Measurements from ENCODE around the gene MIA. TPM values are rescaled to one million over a fixed set of nuclear protein-coding genes. Genes with fewer than 3 reads are reported as not detected.
A peak's percentile ranks its signal among the peaks of the same experiment; 100 is the strongest.

The MIA gene
- total RNA-seq (2021; fragmentation: NEBNext Ultra II Directional; extraction: Animal tissue kit (Norgen Biotek cat#: 25700)) (not detected in 2 replicates), polyA plus RNA-seq (2011; rRNA removed) (not detected in 2 replicates), polyA minus RNA-seq (2011; rRNA and poly(A)+ RNA removed) (not detected in 2 replicates)
- polyA plus RNA-seq (2011; cell fraction: cytosol; rRNA removed): not detected
- polyA plus RNA-seq (2011; cell fraction: nucleus; rRNA removed): 1.3 TPM
- 0.56 TPM in 1 of 4 replicates, not detected in the others for polyA plus RNA-seq (2012, experiment 1 of 2)
- not detected for polyA plus RNA-seq (2012, experiment 2 of 2)
- 0.26 TPM for polyA plus RNA-seq (2013, experiment 1 of 2)
- 0.11 TPM for polyA plus RNA-seq (2013, experiment 2 of 2)
- not detected for polyA minus RNA-seq (2011; cell fraction: cytosol; rRNA and poly(A)+ RNA removed)
- not detected for polyA minus RNA-seq (2011; cell fraction: nucleus; rRNA and poly(A)+ RNA removed)
- long read RNA-seq, experiment 1: 0 reads
- long read RNA-seq, experiment 2: 0 reads

- POLR2A ChIA-PET (ENCODE audit: partially characterized antibody): interaction anchor here (0.9 to 17.9 kb wide), 6 partner anchors 8 to 84 kb away, joined by 3 to 399 read pairs (median 28); partner anchors contain the start of genes ACTMAP, EGLN2, NUMBL and SNRPA
- Histone ChIP-seq H2BK120ac (replicated peaks; ENCODE audit: low read depth, low read length) (no peak within 1 kb of the TSS), H4K5ac (ENCODE audit: insufficient read length, low read depth, low read length) (no peak within 1 kb of the TSS), H2BK12ac (ENCODE audit: low read depth, low read length) (peak within 1 kb of the TSS; percentile 75; the same call in 1 of the 2 replicates), H3K27ac (ENCODE audit: low read depth, low read length) (no peak within 1 kb of the TSS; the same call in 1 of the 2 replicates), H3K36me3 (ENCODE audit: control insufficient read depth in 2 of 4, insufficient read depth in 4 of 4, low read length in 3 of 4) (no peaks in the 10 kb centered on the region), H4K8ac (ENCODE audit: extremely low read depth, insufficient read depth, low read length) (no peak within 1 kb of the TSS), H3K23ac (ENCODE audit: insufficient read length) (no peak within 1 kb of the TSS), H2BK5ac (ENCODE audit: low read depth, low read length) (no peak within 1 kb of the TSS), H3K9ac (replicated peaks in 1 of 4; ENCODE audit: extremely low read depth in 1 of 4, low read depth in 3 of 4, low read length in 3 of 4) (no peak within 1 kb of the TSS; a peak in 1 of 7 replicates), H3K4ac (replicated peaks; ENCODE audit: insufficient read length, low read depth, low read length) (no peak within 1 kb of the TSS), H2BK15ac (ENCODE audit: low read length) (peak within 1 kb of the TSS; percentile 97; the same call in 1 of the 2 replicates), H3K4me1 (replicated peaks in 1 of 4; ENCODE audit: control insufficient read depth in 3 of 4, insufficient read depth in 4 of 4, low read length in 3 of 4) (peaks cover 0 to 13% (median 6%) of the 10 kb centered on the region in 4 experiments; a peak in 6 of 7 replicates), H4K91ac (replicated peaks; ENCODE audit: insufficient read length, low read length) (no peak within 1 kb of the TSS), H3K79me2 (ENCODE audit: control insufficient read depth in 1 of 2, insufficient read depth in 2 of 2, low read length in 2 of 2) (no peaks in the 10 kb centered on the region), H4K20me1 (replicated peaks in 1 of 2; ENCODE audit: control insufficient read depth in 1 of 2, insufficient read depth in 2 of 2, low read length in 2 of 2) (no peaks in the 10 kb centered on the region), H3K56ac (replicated peaks; ENCODE audit: insufficient read length, low read depth, low read length) (no peak within 1 kb of the TSS), H2AFZ (ENCODE audit: low read length) (no peak within 1 kb of the TSS), H3K27me3 (replicated peaks in 1 of 4; ENCODE audit: control insufficient read depth in 3 of 4, extremely low read depth in 1 of 4, insufficient read depth in 3 of 4, low read length in 3 of 4) (no peaks in the 10 kb centered on the region), H2BK20ac (ENCODE audit: low read length) (no peak within 1 kb of the TSS), H3K14ac (ENCODE audit: insufficient read length) (no peak within 1 kb of the TSS), H3K79me1 (ENCODE audit: low read depth, low read length) (no peaks in the 10 kb centered on the region), H3K18ac (ENCODE audit: extremely low read depth, low read length) (no peak within 1 kb of the TSS), H3K4me3 (ENCODE audit: extremely low read depth in 1 of 4, insufficient read depth in 2 of 4, low read depth in 3 of 4, low read length in 4 of 4) (no peak within 1 kb of the TSS), H3K23me2 (ENCODE audit: low read depth, low read length) (peaks cover 8% of the 10 kb centered on the region; the same call in 1 of the 2 replicates), H2AK5ac (ENCODE audit: low read depth, low read length) (peak within 1 kb of the TSS; percentile 86; the same call in 1 of the 2 replicates), H3K9me3 (ENCODE audit: insufficient read depth in 2 of 2, low read depth in 1 of 2, low read length in 1 of 2) (no peaks in the 10 kb centered on the region), H3K4me2 (ENCODE audit: insufficient read depth in 1 of 2, low read depth in 2 of 2, low read length in 2 of 2) (no peak within 1 kb of the TSS; a peak in 1 of 4 replicates)
- CTCF ChIA-PET (ENCODE audit: partially characterized antibody): interaction anchor here (1.0 to 1.5 kb wide), 2 partner anchors 31 to 73 kb away, joined by 4 to 5 read pairs; no protein-coding TSS in a partner anchor
- WGBS, 2 experiments (ENCODE audit: extremely low coverage in 1 of 2, insufficient coverage in 1 of 2, insufficient read length in 1 of 2, insufficient replicate concordance in 2 of 2, low coverage in 1 of 2, low lambda C conversion rate in 2 of 2, missing lambda C conversion rate in 1 of 2): 88% methylated on average over 9 of the region's 9 CpGs; no CpG with 5 or more reads in 1 of the 2 experiments
- no peak for DNase-seq (ENCODE audit: low read depth in 1 of 2, low spot score in 2 of 2)
- TF ChIP-seq FOSL1 (IDR thresholded peaks at IDR 0.05; ENCODE audit: insufficient read depth, low read depth, low read length): no peak
- no peak for FAIRE-seq
Measured at GRCh38 chr19:40774916-40775631, at the start of gene MIA. Gene MIA, plus strand, starts transcription at chr19:40775521. Its CDS starts 22 bp downstream, at chr19:40775543.

All from H1 (cell line).